ENCODE data around the gene MALRD1. TPM values are rescaled to one million over a fixed set of nuclear protein-coding genes. Genes with fewer than 3 reads are reported as not detected.

The MALRD1 gene
- total RNA-seq, 1 experiment from 2014 or later, result not detected

GRCh38 chr10:19702215-19702614, 653.6 kb downstream of the MALRD1 start:
- no peak overlapping the region for H3K27ac ChIP-seq (ENCODE audit: low read length)
- H3K36me3 ChIP-seq (ENCODE audit: control insufficient read depth, insufficient read depth, low read length), result no peaks in the 10 kb centered on the region
- ATAC-seq (no peak), DNase-seq (ENCODE audit: low read depth, low spot score) (no peak)
- no peak overlapping the region for H3K4me3 ChIP-seq (ENCODE audit: low read depth in 2 of 2, low read length in 2 of 2)
- H3K9me3 ChIP-seq (ENCODE audit: control insufficient read depth, insufficient read depth, low read depth, low read length), result no peaks in the 10 kb centered on the region
- no TSS peak for BruUV-seq (replicated peaks)
- H3K4me1 ChIP-seq (ENCODE audit: control insufficient read depth, insufficient read depth, low read length), result no peaks in the 10 kb centered on the region
- intact Hi-C loops (cut with micrococcal nuclease; ENCODE audit: unreplicated experiment), result no loop called here
- ChIA-PET CTCF (no interaction called here), POLR2A (no interaction called here)
- TF ChIP-seq REST (IDR thresholded peaks at IDR 0.05; ENCODE audit: insufficient read depth in 1 of 2, low read depth in 2 of 2, low read length in 1 of 2), result no peak
- TF ChIP-seq CTCF (IDR thresholded peaks at IDR 0.05), result no peak
- no peak for TF ChIP-seq TCF7L2 (IDR thresholded peaks at IDR 0.05; ENCODE audit: low read depth, low read length)
- TF ChIP-seq SIN3A (IDR thresholded peaks at IDR 0.05; ENCODE audit: borderline replicate concordance, insufficient read depth, low read depth, low read length), result no peak
- TF ChIP-seq POLR2AphosphoS5 (IDR thresholded peaks at IDR 0.05; ENCODE audit: low read depth, low read length), result no peak
- in situ Hi-C loops (cut with HindIII; ENCODE audit: low pct_unique_long_range_greater_than_20kb, low sequenced_read_pairs), result no loop called here
- no peaks in the 10 kb centered on the region for H3K27me3 ChIP-seq (ENCODE audit: control insufficient read depth, insufficient read depth, low read length)

- in situ Hi-C loops (cut with HindIII; ENCODE audit: low pct_unique_long_range_greater_than_20kb, low sequenced_read_pairs) (no loop called here), intact Hi-C loops (cut with micrococcal nuclease; ENCODE audit: unreplicated experiment) (no loop called here)
- Histone ChIP-seq H3K4me3 (ENCODE audit: low read depth in 2 of 2, low read length in 2 of 2) (no peak overlapping the region), H3K9me3 (ENCODE audit: control insufficient read depth, insufficient read depth, low read depth, low read length) (no peaks in the 10 kb centered on the region), H3K36me3 (ENCODE audit: control insufficient read depth, insufficient read depth, low read length) (no peaks in the 10 kb centered on the region), H3K27ac (ENCODE audit: low read length) (no peak overlapping the region), H3K4me1 (ENCODE audit: control insufficient read depth, insufficient read depth, low read length) (no peaks in the 10 kb centered on the region), H3K27me3 (ENCODE audit: control insufficient read depth, insufficient read depth, low read length) (no peaks in the 10 kb centered on the region)
- TF ChIP-seq REST (IDR thresholded peaks at IDR 0.05; ENCODE audit: insufficient read depth in 1 of 2, low read depth in 2 of 2, low read length in 1 of 2) (no peak), TCF7L2 (IDR thresholded peaks at IDR 0.05; ENCODE audit: low read depth, low read length) (no peak), SIN3A (IDR thresholded peaks at IDR 0.05; ENCODE audit: borderline replicate concordance, insufficient read depth, low read depth, low read length) (no peak), CTCF (IDR thresholded peaks at IDR 0.05) (no peak), POLR2AphosphoS5 (IDR thresholded peaks at IDR 0.05; ENCODE audit: low read depth, low read length) (no peak)
- CTCF ChIA-PET, result interaction anchor here (0.5 kb wide), 1 partner anchor 1015 kb away, joined by 3 read pairs; no protein-coding TSS in a partner anchor
- ATAC-seq (no peak), DNase-seq (ENCODE audit: low read depth, low spot score) (no peak)
- BruUV-seq (replicated peaks), result no TSS peak
- POLR2A ChIA-PET, result no interaction called here
Observed at GRCh38 chr10:19704544-19704943, 655.9 kb downstream of the MALRD1 start.

All from Panc1 (cell line).